Stimulated activated effector memory CD8-positive, alpha-beta T cell treated with anti-CD3 and anti-CD28 coated beads, Interleukin-12 subunit alpha, Interleukin-12 subunit beta, amount 100 ng/mL, for 72 hours (primary cell): ENCODE results near the gene YPEL3.

Experiments
- ATAC-seq: fragments of 150-1000 bp; cut with Tn5 transposase; 2 replicates; pipeline ENCODE4 v1.10.0; 2021
- DNase-seq, 2 donors: peaks; one replicate each; pipeline ENCODE4 v3.0.0; 2021 to 2022; ENCODE audit warnings: low spot score in 2 of 2
- H3K27ac Mint-ChIP-seq: one replicate; pipeline ENCODE4 v1.8.0; 2022; ENCODE audit warnings: mild to moderate bottlenecking, mixed read lengths
- H3K36me3 Mint-ChIP-seq: one replicate; pipeline ENCODE4 v1.8.0; 2022; ENCODE audit warnings: mild to moderate bottlenecking, mixed read lengths
- H3K4me1 Mint-ChIP-seq: one replicate; pipeline ENCODE4 v1.8.0; 2022; ENCODE audit warnings: mixed read lengths
- H3K4me3 Mint-ChIP-seq: one replicate; pipeline ENCODE4 v1.8.0; 2022; ENCODE audit warnings: mild to moderate bottlenecking, mixed read lengths
- H3K9me3 Mint-ChIP-seq: one replicate; pipeline ENCODE4 v1.8.0; 2022; ENCODE audit warnings: mixed read lengths

YPEL3 gene

GRCh38 chr16:30110661-30111060, 14.6 kb upstream of the YPEL3 start:
- H3K4me3 Mint-ChIP-seq = no peak overlapping the region
- H3K27ac Mint-ChIP-seq = no peak overlapping the region
- ATAC-seq (no peak), DNase-seq (no peak)
- H3K36me3 Mint-ChIP-seq = peaks cover 38% of the 10 kb centered on the region
- H3K4me1 Mint-ChIP-seq = peaks cover 27% of the 10 kb centered on the region
- no peaks in the 10 kb centered on the region for H3K9me3 Mint-ChIP-seq

GRCh38 chr16:30108059-30108850, 12.2 kb upstream of the YPEL3 start:
- H3K27ac Mint-ChIP-seq = no peak overlapping the region
- peaks cover 31% of the 10 kb centered on the region for H3K36me3 Mint-ChIP-seq
- ATAC-seq (no peak), DNase-seq (no peak)
- H3K9me3 Mint-ChIP-seq = no peaks in the 10 kb centered on the region
- no peak overlapping the region for H3K4me3 Mint-ChIP-seq
- H3K4me1 Mint-ChIP-seq = peaks cover 6% of the 10 kb centered on the region

GRCh38 chr16:30104492-30104891, 8.5 kb upstream of the YPEL3 start:
- H3K27ac Mint-ChIP-seq = peak overlapping the region; percentile 65
- H3K9me3 Mint-ChIP-seq = no peaks in the 10 kb centered on the region
- ATAC-seq (no peak), DNase-seq (no peak)
- peaks cover 24% of the 10 kb centered on the region for H3K36me3 Mint-ChIP-seq
- no peaks in the 10 kb centered on the region for H3K4me1 Mint-ChIP-seq
- H3K4me3 Mint-ChIP-seq = no peak overlapping the region

GRCh38 chr16:30104090-30104489, 8.1 kb upstream of the YPEL3 start:
- ATAC-seq (no peak), DNase-seq (no peak)
- peak overlapping the region; percentile 65 for H3K27ac Mint-ChIP-seq
- H3K4me1 Mint-ChIP-seq = no peaks in the 10 kb centered on the region
- H3K36me3 Mint-ChIP-seq = peaks cover 24% of the 10 kb centered on the region
- no peaks in the 10 kb centered on the region for H3K9me3 Mint-ChIP-seq
- no peak overlapping the region for H3K4me3 Mint-ChIP-seq

GRCh38 chr16:30096862-30097563, 1.0 kb upstream of the YPEL3 start:
- H3K36me3 Mint-ChIP-seq = peaks cover 36% of the 10 kb centered on the region
- peak overlapping the region; percentile 89 for H3K27ac Mint-ChIP-seq
- peaks cover 40% of the 10 kb centered on the region for H3K4me1 Mint-ChIP-seq
- ATAC-seq (no peak), DNase-seq (no peak)
- H3K9me3 Mint-ChIP-seq = peaks cover 7% of the 10 kb centered on the region
- peak overlapping the region; percentile 92 for H3K4me3 Mint-ChIP-seq

- Mint-ChIP-seq H3K9me3 (peaks cover 7% of the 10 kb centered on the region), H3K4me1 (peaks cover 48% of the 10 kb centered on the region), H3K4me3 (peak overlapping the region; percentile 92), H3K36me3 (peaks cover 37% of the 10 kb centered on the region), H3K27ac (peak overlapping the region; percentile 93)
- ATAC-seq (no peak), DNase-seq (no peak)
Measured at GRCh38 chr16:30095166-30096078, 591 bp downstream of the YPEL3 start.

GRCh38 chr16:30094541-30095165, 1.4 kb downstream of the YPEL3 start:
- Mint-ChIP-seq H3K4me1 (peaks cover 55% of the 10 kb centered on the region), H3K9me3 (peaks cover 7% of the 10 kb centered on the region), H3K4me3 (peak overlapping the region; percentile 92), H3K27ac (peak overlapping the region; percentile 93), H3K36me3 (peaks cover 37% of the 10 kb centered on the region)
- DNase-seq = no peak
- ATAC-seq = no peak

GRCh38 chr16:30092373-30093010, 3.5 kb downstream of the YPEL3 start:
- H3K4me1 Mint-ChIP-seq = peaks cover 56% of the 10 kb centered on the region

GRCh38 chr16:30091474-30092372, 4.3 kb downstream of the YPEL3 start, which contains the start of gene TBX6:
TSS of gene TBX6 (minus strand) at chr16:30091924. CDS start at chr16:30091193, 731 bp downstream.
- peak within 1 kb of the TSS; percentile 91 for H3K27ac Mint-ChIP-seq
- H3K9me3 Mint-ChIP-seq = no peaks in the 10 kb centered on the region
- peaks cover 47% of the 10 kb centered on the region for H3K36me3 Mint-ChIP-seq
- peak; percentile 96 to 97 for DNase-seq
- H3K4me1 Mint-ChIP-seq = peaks cover 56% of the 10 kb centered on the region
- peak within 1 kb of the TSS; percentile 92 for H3K4me3 Mint-ChIP-seq
- ATAC-seq = peak; percentile 89

More at GRCh38 chr16:30092373-30093010, 3.5 kb downstream of the YPEL3 start:
- DNase-seq = peak; percentile 67 to 88
- H3K9me3 Mint-ChIP-seq = peaks cover 2% of the 10 kb centered on the region
- peaks cover 41% of the 10 kb centered on the region for H3K36me3 Mint-ChIP-seq
- peak overlapping the region; percentile 92 for H3K4me3 Mint-ChIP-seq
- ATAC-seq = peak; percentile 68
- peak overlapping the region; percentile 91 for H3K27ac Mint-ChIP-seq

GRCh38 chr16:30090610-30091331, 5.2 kb downstream of the YPEL3 start:
- Mint-ChIP-seq H3K4me3 (peak overlapping the region; percentile 92), H3K4me1 (peaks cover 53% of the 10 kb centered on the region), H3K36me3 (peaks cover 49% of the 10 kb centered on the region), H3K27ac (no peak overlapping the region), H3K9me3 (no peaks in the 10 kb centered on the region)
- DNase-seq (no peak), ATAC-seq (no peak)

GRCh38 chr16:30088832-30089624, 7.0 kb downstream of the YPEL3 start:
- Mint-ChIP-seq H3K4me3 (no peak overlapping the region), H3K27ac (no peak overlapping the region), H3K36me3 (peaks cover 50% of the 10 kb centered on the region), H3K9me3 (no peaks in the 10 kb centered on the region), H3K4me1 (peaks cover 40% of the 10 kb centered on the region)
- DNase-seq (no peak), ATAC-seq (no peak)

GRCh38 chr16:30088237-30088831, 7.7 kb downstream of the YPEL3 start:
- Mint-ChIP-seq H3K4me3 (no peak overlapping the region), H3K36me3 (peaks cover 50% of the 10 kb centered on the region), H3K4me1 (peaks cover 40% of the 10 kb centered on the region), H3K9me3 (no peaks in the 10 kb centered on the region), H3K27ac (no peak overlapping the region)
- no peak for DNase-seq
- ATAC-seq = no peak
